ENCODE measurements around the gene SAMD4A.

SAMD4A gene

DNA sequence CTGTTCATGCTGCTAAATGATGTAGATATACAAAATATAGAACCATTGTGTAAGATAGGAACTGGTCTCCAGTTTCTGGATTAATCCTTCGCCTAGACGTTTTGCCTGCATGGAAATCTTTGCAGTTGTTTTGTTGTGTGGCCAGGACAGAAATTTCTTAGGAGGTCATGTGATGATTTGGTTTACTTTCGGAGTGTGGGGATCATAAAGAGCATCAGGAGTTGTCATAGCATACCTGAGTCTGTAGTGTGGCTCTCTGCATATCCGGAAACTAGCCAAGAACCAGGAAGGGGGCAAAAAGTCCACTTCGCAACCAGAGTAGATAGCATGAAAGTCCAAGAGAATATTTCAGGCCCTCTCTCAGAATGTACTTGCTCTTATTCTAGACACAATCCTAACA, 3.1 kb downstream of the SAMD4A start:
- TF ChIP-seq, protein P1, sequence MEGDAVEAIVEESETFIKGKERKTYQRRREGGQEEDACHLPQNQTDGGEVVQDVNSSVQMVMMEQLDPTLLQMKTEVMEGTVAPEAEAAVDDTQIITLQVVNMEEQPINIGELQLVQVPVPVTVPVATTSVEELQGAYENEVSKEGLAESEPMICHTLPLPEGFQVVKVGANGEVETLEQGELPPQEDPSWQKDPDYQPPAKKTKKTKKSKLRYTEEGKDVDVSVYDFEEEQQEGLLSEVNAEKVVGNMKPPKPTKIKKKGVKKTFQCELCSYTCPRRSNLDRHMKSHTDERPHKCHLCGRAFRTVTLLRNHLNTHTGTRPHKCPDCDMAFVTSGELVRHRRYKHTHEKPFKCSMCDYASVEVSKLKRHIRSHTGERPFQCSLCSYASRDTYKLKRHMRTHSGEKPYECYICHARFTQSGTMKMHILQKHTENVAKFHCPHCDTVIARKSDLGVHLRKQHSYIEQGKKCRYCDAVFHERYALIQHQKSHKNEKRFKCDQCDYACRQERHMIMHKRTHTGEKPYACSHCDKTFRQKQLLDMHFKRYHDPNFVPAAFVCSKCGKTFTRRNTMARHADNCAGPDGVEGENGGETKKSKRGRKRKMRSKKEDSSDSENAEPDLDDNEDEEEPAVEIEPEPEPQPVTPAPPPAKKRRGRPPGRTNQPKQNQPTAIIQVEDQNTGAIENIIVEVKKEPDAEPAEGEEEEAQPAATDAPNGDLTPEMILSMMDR (IDR thresholded peaks at IDR 0.05) = no peak
- Histone ChIP-seq H3K27ac (peak overlapping the region; percentile 98), H3K4me3 (peak overlapping the region; percentile 91)
- no peak for DNase-seq (ENCODE audit: low spot score)

DNA sequence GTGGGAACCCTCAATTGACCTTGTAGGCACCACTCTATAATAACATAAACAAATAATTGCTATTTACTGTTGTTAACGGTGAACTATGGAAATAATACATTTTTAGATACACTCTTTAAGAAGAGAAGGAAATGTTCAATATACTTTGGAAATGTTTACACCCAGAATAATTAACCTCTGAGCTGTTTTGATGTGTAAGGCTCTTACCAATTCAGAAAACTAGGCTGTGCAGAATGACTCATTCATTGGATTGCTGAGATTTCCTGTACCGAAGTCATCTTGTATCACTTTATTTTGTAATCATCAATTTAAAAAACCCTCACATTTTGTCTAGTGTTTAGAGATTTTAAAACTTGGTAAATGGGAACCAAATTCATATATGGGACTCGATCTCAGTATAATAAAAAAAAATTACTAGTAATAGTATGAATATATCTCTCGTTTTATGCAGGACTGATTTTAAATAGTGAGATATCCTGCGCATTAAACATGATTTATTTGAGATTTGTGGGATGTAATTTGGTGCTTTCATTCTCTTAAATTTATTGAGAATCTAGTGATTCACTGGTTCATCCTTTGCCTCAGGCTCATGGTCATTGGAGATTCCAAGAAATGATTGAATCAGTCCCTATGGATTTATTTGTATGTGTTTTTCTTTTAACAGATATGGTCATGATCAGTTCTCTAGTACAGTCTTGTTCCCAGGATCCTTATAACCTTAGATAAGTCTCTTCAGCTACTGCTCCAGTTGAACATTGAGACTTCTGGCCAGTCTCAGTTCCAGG, 3.9 kb downstream of the SAMD4A start:
- DNase-seq (ENCODE audit: low spot score) = no peak
- Histone ChIP-seq H3K27ac (peak overlapping the region in 1 of 2 donors; percentile 98), H3K4me3 (peak overlapping the region; percentile 91)
- TF ChIP-seq, protein P1 (IDR thresholded peaks at IDR 0.05) = no peak

DNA sequence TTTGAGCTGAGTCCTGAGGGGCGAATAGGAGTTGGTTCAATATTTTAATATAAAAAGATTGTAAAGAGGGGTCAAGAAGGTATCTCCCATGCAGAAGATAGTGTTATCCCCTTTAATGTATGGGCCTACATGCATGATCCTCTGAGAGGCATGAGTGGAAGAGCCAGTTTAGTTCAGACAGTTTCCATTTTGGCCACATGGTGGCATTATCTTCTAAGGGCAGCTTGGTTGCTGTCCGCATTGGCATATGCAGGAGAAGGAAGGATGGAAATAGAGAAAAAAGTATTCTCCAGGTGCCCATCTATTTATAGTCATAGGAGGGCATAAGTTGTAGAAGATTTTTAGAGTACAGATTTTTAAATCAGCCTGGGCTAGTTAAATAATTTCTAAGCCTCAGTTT, 5.4 kb downstream of the SAMD4A start:
- Histone ChIP-seq H3K4me3 (no peak overlapping the region), H3K27ac (no peak overlapping the region)
- TF ChIP-seq, protein P1 (IDR thresholded peaks at IDR 0.05) = no peak
- DNase-seq (ENCODE audit: low spot score) = no peak

DNA sequence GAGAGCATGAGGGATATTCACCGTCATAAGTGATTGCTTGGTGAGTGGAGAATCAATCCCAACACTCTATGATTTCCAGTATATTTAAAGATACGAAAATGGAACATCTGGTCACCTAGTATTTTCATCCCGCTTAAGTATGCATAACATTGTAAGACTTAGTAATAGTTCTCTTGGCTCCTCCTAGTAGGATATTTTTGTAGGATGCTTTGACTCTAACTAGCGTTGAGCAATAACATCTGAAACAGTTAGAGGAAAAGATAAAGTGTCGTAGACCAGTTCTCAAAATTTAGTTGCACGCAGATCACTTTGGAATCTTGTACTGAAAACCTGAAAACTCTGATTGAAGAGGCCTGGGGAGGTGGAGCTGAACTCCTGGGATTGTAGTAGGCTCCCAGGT, 7.6 kb downstream of the SAMD4A start:
- no peak for DNase-seq (ENCODE audit: low spot score)
- H3K4me3 ChIP-seq = no peak overlapping the region
- peak overlapping the region in 1 of 2 donors; percentile 9 for H3K27ac ChIP-seq
- TF ChIP-seq, protein P1 (IDR thresholded peaks at IDR 0.05) = no peak

DNA sequence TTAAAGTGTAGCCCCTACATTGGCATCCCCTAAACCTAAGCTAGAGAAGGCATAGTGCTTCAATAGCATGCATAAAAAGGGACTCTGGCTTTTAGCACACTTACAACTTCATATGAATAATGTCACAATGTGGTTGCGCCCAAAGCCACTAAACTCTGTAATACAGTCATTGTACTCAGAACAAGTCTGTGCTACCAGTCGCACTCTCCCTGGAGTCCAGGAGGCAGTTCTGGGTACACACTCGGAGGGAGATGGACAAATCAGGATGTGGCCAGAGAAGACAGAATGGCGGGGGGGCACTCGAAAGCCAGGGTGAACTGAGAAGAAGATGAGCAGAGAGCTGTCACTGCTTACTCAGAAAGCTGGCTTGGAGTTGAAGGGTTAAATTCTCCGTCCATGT, 10.6 kb downstream of the SAMD4A start:
- no peak for DNase-seq (ENCODE audit: low spot score)
- H3K27ac ChIP-seq = peak overlapping the region in 1 of 2 donors; percentile 12
- H3K4me3 ChIP-seq = no peak overlapping the region
- TF ChIP-seq, protein P1 (IDR thresholded peaks at IDR 0.05) = no peak

DNA sequence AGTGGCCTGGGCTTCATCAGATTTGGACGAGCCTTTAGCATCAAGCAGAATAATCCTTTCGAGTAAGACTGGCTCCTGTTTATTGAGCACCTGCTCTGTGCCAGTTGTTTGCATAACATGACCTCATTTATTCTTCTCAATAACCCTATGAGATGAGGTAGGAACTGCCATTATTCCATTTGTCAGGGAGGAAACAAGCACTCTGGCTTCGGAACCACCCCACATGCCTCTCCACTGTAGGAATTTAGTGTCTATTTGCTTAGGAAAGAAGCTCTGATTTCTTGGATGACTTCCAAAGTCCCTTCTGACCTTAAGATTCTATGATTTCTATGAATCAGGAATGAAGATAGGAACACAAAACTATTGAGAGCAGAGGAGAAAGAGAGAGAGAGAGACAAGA, 11.0 kb downstream of the SAMD4A start:
- TF ChIP-seq, protein P1 (IDR thresholded peaks at IDR 0.05) = no peak
- Histone ChIP-seq H3K4me3 (no peak overlapping the region), H3K27ac (peak overlapping the region in 1 of 2 donors; percentile 6)
- no peak for DNase-seq (ENCODE audit: low spot score)

DNA sequence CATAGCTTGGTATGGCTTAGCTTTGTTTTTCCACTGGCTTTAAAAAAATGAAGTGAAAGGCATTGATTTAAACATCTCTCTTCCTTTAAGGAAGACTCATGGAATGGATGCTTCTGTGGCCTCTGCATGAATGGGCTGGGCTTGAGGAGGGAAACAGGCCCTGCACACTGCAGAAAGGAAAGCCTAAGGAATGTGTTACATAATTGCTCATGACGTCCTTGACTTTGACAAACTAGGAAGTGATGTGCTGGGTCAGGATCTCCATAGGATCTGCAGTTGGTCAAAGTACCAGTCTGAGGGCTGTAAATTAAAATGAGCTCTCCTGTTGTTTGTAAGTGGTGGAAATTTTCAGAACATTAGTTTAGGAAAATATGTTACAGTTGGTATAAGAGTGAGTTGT, 12.7 kb downstream of the SAMD4A start:
- no peak overlapping the region for H3K4me3 ChIP-seq
- TF ChIP-seq, protein P1 (IDR thresholded peaks at IDR 0.05) = no peak
- DNase-seq (ENCODE audit: low spot score) = no peak
- peak overlapping the region; percentile 14 to 18 for H3K27ac ChIP-seq

Data from coronary artery (tissue), 2 donors.